Mucosa of gallbladder (tissue), 1 donor: ENCODE measurements around the gene FBXO24. TPM values are rescaled to one million over a fixed set of nuclear protein-coding genes. Genes with fewer than 3 reads are reported as not detected.
"Not testable (repeated sequence)": the region's sequence is repeated elsewhere in the genome, so short reads cannot be mapped to it uniquely, and the experiment has no call there.

ENCODE experiments used
- DNase-seq: peaks from one replicate; pipeline ENCODE4 v3.0.0-alpha.2; 2020; ENCODE audit warnings: low spot score
- total RNA-seq: library from RNA; stranded (reverse); gene quantifications from one replicate; pipeline ENCODE4 v1.2.1, GENCODE V29; 2021
- donor health status: DM: no; HTN: no; CAD: no.

Gene FBXO24
- 1.6 TPM for total RNA-seq

GRCh38 chr7:100586266-100587025, at the start of gene FBXO24:
Gene FBXO24 (plus strand): TSS chr7:100586328. CDS start chr7:100586626, 298 bp downstream.
- DNase-seq = peak; percentile 100

- not testable (repeated sequence) for DNase-seq
Observed at GRCh38 chr7:100536695-100537094, 49.4 kb upstream of the FBXO24 start.

- no peak for DNase-seq
Observed at GRCh38 chr7:100538348-100538653, 47.8 kb upstream of the FBXO24 start.

GRCh38 chr7:100538654-100539435, 47.3 kb upstream of the FBXO24 start, which contains the start of gene AGFG2:
Gene AGFG2 (plus strand): TSS chr7:100539203. CDS start chr7:100539347, 144 bp downstream.
- DNase-seq = peak; percentile 100

- no peak for DNase-seq
Observed at GRCh38 chr7:100539436-100540006, 46.6 kb upstream of the FBXO24 start.

- peak; percentile 86 for DNase-seq
Observed at GRCh38 chr7:100540073-100540723, 45.9 kb upstream of the FBXO24 start.

GRCh38 chr7:100541309-100541708, 44.8 kb upstream of the FBXO24 start:
- not testable (repeated sequence) for DNase-seq

- DNase-seq = no peak
Observed at GRCh38 chr7:100543586-100543985, 42.5 kb upstream of the FBXO24 start.

GRCh38 chr7:100544386-100544785, 41.7 kb upstream of the FBXO24 start:
- DNase-seq = no peak

DNA sequence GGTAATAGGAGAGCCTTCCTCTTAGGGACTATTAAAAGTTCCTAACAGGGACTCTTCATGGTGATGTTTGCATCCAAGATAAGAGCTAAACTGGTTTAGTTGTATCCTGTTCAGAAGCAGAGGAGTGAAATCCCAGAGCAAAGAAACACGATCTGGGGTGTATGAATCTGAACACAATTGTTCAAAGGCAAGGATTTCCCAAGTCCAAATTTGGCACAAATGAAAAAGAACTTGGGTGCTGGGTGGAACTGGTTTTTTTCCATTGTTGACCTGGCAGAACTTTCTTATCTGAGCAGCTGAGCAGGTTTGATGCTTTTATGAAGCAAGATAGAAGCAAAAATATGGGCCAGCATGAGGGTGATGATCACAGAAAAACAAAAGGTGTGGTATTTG, 41.2 kb upstream of the FBXO24 start:
- DNase-seq = no peak

GRCh38 chr7:100545360-100546128, 40.6 kb upstream of the FBXO24 start:
- DNase-seq = peak; percentile 42

DNA sequence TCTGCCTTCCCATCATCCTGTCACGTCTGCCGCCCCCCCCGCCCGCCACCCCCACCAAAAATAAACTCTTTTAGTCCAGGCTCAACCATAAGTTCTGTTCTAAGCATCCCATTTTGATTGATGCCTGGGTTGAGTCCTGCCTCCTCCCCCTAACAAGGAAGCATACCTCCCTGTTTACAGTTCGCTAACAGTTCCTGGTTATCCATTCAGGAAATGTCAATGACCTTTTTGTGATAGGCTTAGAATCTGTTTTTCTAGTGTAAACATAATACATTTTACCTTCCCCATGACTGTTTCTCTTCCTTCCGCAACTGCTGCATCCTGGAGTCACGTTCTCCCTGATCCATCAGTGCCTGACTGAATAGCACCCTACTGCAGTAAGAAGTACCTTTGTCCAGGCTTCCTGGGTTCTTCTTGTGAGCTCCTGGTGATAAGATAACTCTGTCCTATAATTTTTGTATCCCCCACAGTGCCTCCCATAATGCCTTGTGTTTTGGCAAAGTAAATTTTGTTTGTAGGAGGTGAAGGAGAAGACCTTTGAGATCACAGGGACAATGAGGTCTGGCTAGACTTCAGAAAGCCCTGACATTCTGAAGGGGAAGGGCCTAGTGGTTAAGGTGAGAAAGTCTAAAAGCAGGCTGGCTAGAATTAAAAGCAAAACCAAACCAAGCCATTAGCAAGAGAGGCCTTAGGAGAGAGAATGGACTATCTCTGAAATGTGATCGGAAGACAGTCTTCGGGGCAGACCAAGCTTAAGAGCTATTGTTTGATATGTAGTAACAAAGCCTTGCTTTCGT, 39.8 kb upstream of the FBXO24 start:
- DNase-seq = peak; percentile 69

DNA sequence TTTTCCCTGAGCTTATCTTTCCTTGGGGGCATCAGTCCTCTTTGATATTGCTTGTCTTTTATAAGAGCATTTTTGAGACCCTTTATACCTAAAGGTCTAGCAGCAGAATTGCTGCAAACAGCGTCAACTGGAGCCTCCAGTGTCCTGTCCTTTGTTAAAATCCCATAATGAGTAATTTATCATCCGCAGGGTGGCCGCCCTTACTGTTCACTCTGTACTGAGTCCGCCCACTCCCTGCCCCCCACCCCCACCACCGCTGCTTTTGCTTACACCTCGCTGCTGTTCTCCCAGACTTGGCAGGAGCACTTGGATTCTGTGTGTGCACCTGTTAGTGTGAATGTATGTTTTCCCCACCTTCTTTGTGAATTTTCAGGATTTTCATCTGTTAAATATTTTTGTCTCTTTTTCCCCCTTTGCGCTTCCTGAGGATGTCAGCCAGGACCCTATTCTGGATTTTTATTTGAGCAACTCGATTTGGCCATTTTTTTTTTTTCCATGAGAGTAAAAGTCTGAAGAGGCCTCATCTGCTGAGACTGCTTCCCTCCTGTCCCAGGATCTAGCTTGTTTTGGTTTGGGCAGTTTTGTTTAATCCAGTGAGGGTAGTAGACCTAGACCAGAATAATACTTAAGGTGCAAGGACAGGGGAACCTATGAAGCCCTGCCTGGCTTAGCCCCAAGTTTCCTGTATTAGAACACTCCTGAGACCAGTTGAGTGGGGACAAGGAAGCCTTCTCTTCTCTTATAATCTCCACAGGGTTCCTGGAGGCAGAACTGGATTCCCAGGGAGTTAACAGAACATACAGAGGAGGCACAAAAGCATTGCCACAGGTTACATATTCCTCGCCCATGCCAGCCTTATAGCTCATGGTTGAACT, 39.0 kb upstream of the FBXO24 start:
- no peak for DNase-seq

- peak; percentile 37 for DNase-seq
Observed at GRCh38 chr7:100547872-100548271, 38.3 kb upstream of the FBXO24 start.

- not testable (repeated sequence) for DNase-seq
Observed at GRCh38 chr7:100548446-100548845, 37.7 kb upstream of the FBXO24 start.

DNA sequence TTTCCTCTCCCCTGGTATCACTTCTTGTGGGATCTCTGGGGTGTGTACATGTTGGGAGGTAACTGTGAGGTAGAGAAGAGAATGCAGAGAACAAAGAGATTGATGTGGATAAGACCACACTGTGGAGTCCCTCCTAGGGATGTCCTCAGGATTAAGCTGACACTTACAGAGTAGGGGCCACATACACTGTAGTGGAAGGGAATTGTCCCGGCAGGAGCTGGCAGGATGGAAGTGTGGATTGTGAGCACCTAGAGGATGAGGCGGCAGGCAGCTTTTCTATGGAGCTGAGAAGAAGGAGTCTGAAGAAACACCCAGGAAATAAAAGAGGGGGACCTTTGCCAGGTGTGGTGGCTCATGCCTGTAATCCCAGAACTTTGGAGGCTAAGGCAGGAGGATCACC, 33.6 kb upstream of the FBXO24 start:
- DNase-seq = no peak

GRCh38 chr7:100553032-100553431, 33.1 kb upstream of the FBXO24 start:
- no peak for DNase-seq

DNA sequence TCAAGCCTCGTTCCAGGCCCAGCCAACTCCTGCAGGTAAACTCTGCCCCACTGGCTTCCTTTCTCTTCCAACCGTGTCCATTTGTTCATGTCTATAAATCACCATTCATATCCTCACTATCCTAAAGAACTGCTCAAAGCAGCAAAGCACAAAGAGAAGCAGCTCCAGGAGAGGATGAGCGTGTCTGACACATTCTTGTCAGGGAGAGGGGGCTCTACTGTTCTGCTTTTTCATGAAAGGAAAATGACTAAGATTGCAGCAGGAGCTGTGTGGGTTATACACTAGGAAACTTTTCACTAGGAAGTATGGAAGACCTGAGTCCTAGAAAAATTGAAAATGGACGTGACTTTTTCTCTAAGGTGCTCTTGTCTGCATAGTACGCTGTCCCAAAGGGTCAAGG, 30.4 kb upstream of the FBXO24 start:
- no peak for DNase-seq

DNA sequence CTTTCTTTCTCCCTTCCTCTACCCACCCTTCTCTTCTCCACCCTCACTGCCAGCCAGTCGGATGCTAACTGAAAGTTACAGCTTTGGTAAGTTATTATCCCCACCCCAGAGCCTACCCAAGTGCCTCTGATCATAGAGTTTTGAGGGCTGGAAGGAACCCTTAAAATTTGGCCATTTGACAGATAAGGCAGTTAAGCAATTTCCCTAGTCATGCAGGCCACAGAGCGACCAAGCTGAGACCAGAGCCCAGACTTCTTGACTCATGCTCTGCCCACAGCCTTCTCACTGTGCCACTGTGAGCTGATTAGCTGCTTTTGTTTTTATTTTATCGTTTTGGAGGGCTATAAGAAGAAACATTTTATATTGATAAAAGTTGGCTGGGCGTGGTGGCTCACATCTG, 29.6 kb upstream of the FBXO24 start:
- no peak for DNase-seq

DNA sequence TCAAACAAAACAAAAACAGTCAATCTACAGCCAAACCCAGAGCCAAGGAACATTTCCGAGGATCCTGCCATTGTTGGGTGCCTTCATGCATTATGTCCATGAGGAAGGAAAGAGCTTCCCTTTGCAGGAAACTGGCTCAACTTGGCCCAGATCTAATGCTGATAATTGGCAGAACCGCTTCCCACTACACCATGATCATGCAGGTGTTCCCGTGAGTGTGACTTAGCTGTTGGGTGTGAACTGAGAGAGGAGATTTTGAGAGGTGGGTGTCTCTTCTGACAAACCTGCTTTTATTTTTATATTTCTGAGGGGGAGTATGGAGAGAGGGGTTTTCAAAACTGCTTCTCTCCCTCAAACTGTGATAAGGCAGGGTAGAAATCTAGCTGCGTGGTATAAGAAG, 27.0 kb upstream of the FBXO24 start:
- DNase-seq = no peak
